ENCODE measurements around the gene LASP1. TPM values are rescaled to one million over a fixed set of nuclear protein-coding genes. Genes with fewer than 3 reads are reported as not detected.

Gene LASP1
- polyA plus RNA-seq, 1 donor from 2014 or later, result 56.3 TPM

GRCh38 chr17:38873640-38874380, 4.0 kb downstream of the LASP1 start:
- peak overlapping the region; percentile 43 for H3K4me3 ChIP-seq (ENCODE audit: low read length)
- H2AFZ ChIP-seq (ENCODE audit: low read depth, low read length), result no peak overlapping the region
- H3K36me3 ChIP-seq (ENCODE audit: insufficient read depth, low read length), result no peaks in the 10 kb centered on the region
- no peak overlapping the region for H3K4me2 ChIP-seq (ENCODE audit: low read length)
- no peaks in the 10 kb centered on the region for H3F3A ChIP-seq (ENCODE audit: insufficient read depth, low read length, poor library complexity, severe bottlenecking)
- H3K27ac ChIP-seq (ENCODE audit: low read length), result no peak overlapping the region
- no peaks in the 10 kb centered on the region for H3K27me3 ChIP-seq (ENCODE audit: insufficient read depth, low read depth, low read length)
- peaks cover 61% of the 10 kb centered on the region for H3K79me2 ChIP-seq (replicated peaks; ENCODE audit: insufficient read depth, low read length)
- no peaks in the 10 kb centered on the region for H3K9me3 ChIP-seq (ENCODE audit: low read length)
- H3K9ac ChIP-seq (ENCODE audit: low read length), result no peak overlapping the region
- no peak for TF ChIP-seq TAF1 (IDR thresholded peaks at IDR 0.05; ENCODE audit: low read depth)
- TF ChIP-seq, protein P1, sequence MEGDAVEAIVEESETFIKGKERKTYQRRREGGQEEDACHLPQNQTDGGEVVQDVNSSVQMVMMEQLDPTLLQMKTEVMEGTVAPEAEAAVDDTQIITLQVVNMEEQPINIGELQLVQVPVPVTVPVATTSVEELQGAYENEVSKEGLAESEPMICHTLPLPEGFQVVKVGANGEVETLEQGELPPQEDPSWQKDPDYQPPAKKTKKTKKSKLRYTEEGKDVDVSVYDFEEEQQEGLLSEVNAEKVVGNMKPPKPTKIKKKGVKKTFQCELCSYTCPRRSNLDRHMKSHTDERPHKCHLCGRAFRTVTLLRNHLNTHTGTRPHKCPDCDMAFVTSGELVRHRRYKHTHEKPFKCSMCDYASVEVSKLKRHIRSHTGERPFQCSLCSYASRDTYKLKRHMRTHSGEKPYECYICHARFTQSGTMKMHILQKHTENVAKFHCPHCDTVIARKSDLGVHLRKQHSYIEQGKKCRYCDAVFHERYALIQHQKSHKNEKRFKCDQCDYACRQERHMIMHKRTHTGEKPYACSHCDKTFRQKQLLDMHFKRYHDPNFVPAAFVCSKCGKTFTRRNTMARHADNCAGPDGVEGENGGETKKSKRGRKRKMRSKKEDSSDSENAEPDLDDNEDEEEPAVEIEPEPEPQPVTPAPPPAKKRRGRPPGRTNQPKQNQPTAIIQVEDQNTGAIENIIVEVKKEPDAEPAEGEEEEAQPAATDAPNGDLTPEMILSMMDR (IDR thresholded peaks at IDR 0.05; ENCODE audit: poor library complexity, severe bottlenecking), result no peak
- TF ChIP-seq SMC3 (conservative IDR thresholded peaks at IDR 0.05; ENCODE audit: poor library complexity), result no peak
- TF ChIP-seq MXI1 (conservative IDR thresholded peaks at IDR 0.05; ENCODE audit: poor library complexity, severe bottlenecking), result no peak
- TF ChIP-seq, protein P2, sequence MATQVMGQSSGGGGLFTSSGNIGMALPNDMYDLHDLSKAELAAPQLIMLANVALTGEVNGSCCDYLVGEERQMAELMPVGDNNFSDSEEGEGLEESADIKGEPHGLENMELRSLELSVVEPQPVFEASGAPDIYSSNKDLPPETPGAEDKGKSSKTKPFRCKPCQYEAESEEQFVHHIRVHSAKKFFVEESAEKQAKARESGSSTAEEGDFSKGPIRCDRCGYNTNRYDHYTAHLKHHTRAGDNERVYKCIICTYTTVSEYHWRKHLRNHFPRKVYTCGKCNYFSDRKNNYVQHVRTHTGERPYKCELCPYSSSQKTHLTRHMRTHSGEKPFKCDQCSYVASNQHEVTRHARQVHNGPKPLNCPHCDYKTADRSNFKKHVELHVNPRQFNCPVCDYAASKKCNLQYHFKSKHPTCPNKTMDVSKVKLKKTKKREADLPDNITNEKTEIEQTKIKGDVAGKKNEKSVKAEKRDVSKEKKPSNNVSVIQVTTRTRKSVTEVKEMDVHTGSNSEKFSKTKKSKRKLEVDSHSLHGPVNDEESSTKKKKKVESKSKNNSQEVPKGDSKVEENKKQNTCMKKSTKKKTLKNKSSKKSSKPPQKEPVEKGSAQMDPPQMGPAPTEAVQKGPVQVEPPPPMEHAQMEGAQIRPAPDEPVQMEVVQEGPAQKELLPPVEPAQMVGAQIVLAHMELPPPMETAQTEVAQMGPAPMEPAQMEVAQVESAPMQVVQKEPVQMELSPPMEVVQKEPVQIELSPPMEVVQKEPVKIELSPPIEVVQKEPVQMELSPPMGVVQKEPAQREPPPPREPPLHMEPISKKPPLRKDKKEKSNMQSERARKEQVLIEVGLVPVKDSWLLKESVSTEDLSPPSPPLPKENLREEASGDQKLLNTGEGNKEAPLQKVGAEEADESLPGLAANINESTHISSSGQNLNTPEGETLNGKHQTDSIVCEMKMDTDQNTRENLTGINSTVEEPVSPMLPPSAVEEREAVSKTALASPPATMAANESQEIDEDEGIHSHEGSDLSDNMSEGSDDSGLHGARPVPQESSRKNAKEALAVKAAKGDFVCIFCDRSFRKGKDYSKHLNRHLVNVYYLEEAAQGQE (IDR thresholded peaks at IDR 0.05; ENCODE audit: borderline replicate concordance), result no peak
- TF ChIP-seq POLR2AphosphoS5 (IDR thresholded peaks at IDR 0.05), result no peak
- no peak for TF ChIP-seq EZH2 (IDR thresholded peaks at IDR 0.05; ENCODE audit: borderline replicate concordance, insufficient read depth, low read length, poor library complexity, severe bottlenecking)
- TF ChIP-seq EP300 (conservative IDR thresholded peaks at IDR 0.05; ENCODE audit: poor library complexity, severe bottlenecking), result no peak
- TF ChIP-seq RAD21 (conservative IDR thresholded peaks at IDR 0.05), result no peak
- no peaks in the 10 kb centered on the region for H3K9me2 ChIP-seq (ENCODE audit: insufficient read depth, low read length)
- peaks cover 4% of the 10 kb centered on the region for H4K20me1 ChIP-seq (ENCODE audit: insufficient read depth)

DNA sequence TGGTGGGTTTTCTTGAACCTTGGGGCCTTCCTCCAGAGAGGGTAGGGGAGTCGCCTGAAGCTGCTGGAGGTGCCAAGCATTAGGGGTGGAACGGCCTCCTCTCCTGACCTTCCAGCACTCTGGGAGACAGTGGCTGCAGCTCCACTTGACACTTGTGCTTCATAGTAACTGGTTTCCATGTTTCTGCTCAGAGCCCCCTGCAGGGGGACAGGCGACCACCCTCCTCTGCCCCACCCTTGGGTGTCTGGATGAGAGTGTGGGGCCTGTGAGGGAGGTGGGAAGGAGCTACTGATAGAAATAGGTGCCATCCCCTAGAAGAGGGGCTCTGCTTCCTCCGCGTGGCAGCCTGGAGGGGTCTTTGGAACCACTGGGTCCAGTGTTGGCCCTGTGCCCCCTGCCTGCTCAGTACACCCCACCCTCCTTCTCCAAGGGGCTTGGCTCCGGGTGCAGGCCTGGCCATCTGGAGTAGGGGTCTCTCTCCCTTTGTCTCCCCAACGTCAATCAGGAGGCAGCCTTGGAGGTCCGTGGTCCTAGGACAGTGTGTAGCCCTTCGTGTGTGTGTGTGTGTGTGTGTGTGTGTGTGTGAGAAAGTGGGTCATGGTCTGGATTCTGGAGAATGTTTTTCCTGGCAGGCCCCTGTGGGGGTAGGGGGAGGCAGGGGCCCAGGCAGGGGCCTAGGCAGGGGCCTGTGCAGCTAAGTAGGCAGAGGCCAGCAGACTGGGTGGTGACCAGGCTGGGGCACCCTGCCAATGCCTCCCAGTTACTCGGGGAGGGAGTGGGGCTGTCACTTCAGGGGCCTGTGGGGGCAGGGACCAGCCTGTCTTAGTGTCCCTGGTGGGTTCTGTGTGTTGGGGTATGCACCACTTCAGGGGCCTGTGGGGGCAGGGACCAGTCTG, 4.9 kb downstream of the LASP1 start:
- Histone ChIP-seq H3K79me2 (replicated peaks; ENCODE audit: insufficient read depth, low read length) (peaks cover 61% of the 10 kb centered on the region), H4K20me1 (ENCODE audit: insufficient read depth) (peaks cover 4% of the 10 kb centered on the region), H3K9me2 (ENCODE audit: insufficient read depth, low read length) (no peaks in the 10 kb centered on the region), H2AFZ (ENCODE audit: low read depth, low read length) (no peak overlapping the region), H3K4me3 (ENCODE audit: low read length) (peak overlapping the region; percentile 43), H3K9ac (ENCODE audit: low read length) (no peak overlapping the region), H3K27ac (ENCODE audit: low read length) (no peak overlapping the region), H3K36me3 (ENCODE audit: insufficient read depth, low read length) (no peaks in the 10 kb centered on the region), H3K9me3 (ENCODE audit: low read length) (no peaks in the 10 kb centered on the region), H3K27me3 (ENCODE audit: insufficient read depth, low read depth, low read length) (no peaks in the 10 kb centered on the region), H3K4me2 (ENCODE audit: low read length) (no peak overlapping the region), H3F3A (ENCODE audit: insufficient read depth, low read length, poor library complexity, severe bottlenecking) (no peaks in the 10 kb centered on the region)
- TF ChIP-seq SMC3 (conservative IDR thresholded peaks at IDR 0.05; ENCODE audit: poor library complexity), result no peak

Data from neural cell (in vitro differentiated cells).